ENCODE data around the gene NUDT8.
"Not testable (repeated sequence)": the region's sequence is repeated elsewhere in the genome, so short reads cannot be mapped to it uniquely, and the experiment has no call there.

The NUDT8 gene

DNA sequence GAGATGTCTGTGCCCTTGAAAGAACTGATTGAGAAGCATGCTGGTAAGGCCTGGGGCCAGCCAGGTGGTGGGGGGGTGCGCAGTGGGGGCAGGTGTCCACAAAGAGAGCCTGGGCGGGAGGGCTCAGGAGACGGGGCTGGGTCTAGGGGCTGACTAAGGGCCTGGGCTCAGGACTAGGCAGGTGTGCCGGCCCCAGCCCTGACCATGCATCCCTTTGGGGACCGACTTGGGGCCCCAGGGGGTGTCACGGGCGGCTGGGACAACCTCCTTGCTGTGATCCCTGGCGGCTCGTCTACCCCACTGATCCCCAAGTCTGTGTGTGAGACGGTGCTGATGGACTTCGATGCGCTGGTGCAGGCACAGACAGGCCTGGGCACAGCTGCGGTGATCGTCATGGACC lies 18.6 kb downstream of the NUDT8 start:
- no peak for DNase-seq

GRCh38 chr11:67610302-67610868 lies 19.4 kb downstream of the NUDT8 start:
- DNase-seq: no peak

DNA sequence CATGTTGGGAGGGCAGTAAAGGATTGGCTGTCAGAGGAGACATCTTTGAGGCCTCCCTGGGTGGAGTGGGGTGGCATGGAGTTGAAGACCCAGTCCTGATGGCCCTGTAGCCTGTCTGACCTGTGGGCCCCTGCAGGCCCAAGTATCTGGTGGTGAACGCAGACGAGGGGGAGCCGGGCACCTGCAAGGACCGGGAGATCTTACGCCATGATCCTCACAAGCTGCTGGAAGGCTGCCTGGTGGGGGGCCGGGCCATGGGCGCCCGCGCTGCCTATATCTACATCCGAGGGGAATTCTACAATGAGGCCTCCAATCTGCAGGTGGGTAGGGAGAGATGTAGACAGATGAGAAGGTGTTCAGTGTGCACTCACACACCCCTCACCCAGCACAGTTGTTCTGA lies 20.4 kb downstream of the NUDT8 start:
- no peak for DNase-seq

DNA sequence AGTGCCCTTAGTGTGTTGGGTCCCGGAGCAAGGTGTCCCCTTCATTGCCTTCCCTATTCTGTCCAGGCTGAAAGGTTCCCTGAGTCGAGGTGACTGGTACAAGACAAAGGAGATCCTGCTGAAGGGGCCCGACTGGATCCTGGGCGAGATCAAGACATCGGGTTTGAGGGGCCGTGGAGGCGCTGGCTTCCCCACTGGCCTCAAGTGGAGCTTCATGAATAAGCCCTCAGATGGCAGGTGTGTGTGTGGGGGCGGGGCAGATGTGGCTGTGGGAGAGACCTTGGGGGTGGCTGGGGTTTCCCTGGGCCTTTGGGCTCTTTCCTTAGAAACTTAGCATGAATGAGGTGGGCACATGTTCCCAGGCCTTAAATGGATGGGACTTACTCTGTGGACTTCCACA lies 21.3 kb downstream of the NUDT8 start:
- DNase-seq: no peak

- DNase-seq: no peak
Measured at GRCh38 chr11:67607507-67607906, 22.2 kb downstream of the NUDT8 start.

DNA sequence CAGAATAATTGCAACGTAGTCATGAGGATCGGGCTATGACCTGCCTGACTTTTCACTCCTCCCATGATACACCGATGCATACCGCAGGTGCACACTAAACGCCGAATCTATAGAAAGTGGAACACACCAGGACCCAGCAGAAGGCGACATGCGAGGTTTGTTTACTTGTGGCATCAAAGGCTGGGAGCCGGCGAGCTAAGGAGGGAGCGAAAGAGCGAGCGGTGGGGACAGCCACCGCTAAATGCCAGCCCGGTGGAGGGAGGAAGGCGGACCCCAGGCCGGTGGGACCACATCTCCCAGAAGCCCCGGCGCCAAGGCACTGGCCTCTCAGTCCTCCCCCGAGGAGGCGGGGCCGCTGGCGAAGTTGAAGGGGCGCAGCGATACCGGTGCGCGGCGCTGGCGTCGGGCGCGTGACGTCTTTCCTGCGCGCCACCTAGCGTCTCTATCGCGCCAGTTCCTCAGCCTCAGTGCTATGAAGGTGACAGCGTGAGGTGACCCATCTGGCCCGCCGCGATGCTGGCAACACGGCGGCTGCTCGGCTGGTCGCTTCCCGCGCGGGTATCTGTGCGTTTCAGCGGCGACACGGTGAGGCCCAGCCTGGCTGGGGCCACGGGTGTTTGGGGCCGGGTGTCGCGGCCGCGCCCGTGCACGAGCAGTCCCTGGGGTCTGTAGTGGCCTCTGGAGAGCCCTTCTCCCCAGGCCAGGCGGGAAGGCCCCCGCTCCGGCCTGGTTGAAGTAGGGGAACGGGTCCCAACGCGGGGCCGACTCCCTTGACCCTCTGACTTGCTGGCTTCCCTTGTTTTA lies 23.0 kb downstream of the NUDT8 start, which contains the start of gene NDUFV1:
Gene NDUFV1 (plus strand): TSS at position 445 of the 804 bp plus-strand sequence. CDS start 69 bp downstream, at position 514.
- peak; percentile 93 for DNase-seq

GRCh38 chr11:67606093-67606491 lies 23.6 kb downstream of the NUDT8 start:
- DNase-seq: no peak

GRCh38 chr11:67605231-67606011 lies 24.3 kb downstream of the NUDT8 start:
- no peak for DNase-seq

- no peak for DNase-seq
Measured at GRCh38 chr11:67604815-67605214, 24.9 kb downstream of the NUDT8 start.

DNA sequence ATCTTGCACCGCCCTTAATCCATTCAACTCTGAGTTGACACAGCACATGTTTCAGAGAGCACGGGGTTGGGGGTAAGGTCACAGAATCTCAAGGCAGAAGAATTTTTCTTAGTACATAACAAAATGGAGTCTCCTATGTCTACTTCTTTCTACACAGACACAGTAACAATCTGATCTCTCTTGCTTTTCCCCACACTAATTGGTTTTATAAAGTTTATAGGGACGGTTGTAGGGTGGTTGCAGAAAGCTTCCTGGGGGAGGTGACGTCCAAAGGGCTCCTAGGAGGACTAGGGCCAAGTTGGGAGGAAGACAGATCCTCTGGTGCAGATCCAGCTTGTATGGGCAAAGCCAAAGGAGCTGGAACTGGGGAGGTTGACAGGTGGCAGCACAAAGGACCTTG lies 25.6 kb downstream of the NUDT8 start:
- not testable (repeated sequence) for DNase-seq

DNA sequence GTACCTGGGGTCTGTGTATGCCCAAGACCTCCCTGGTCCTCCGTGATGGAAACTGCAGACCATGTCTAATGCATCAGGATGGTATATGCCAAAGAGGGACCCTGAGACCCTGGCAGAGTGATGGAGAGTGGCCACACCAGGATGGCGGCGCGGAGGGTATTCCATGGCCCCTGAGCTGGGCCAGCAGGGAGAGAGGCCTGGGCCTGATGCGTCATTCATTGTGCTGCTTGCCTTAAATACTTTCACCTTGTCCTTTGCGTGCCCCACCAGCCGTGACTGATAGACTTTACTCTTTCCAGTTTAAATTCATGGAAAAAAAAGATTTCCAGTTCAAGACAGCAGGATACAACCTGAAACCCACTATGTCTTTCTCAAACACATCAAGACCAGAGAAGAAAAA lies 28.6 kb downstream of the NUDT8 start:
- DNase-seq: no peak

GRCh38 chr11:67600324-67601029 lies 29.3 kb downstream of the NUDT8 start:
- DNase-seq: no peak

- DNase-seq: no peak
Measured at GRCh38 chr11:67599149-67599548, 30.6 kb downstream of the NUDT8 start.

DNA sequence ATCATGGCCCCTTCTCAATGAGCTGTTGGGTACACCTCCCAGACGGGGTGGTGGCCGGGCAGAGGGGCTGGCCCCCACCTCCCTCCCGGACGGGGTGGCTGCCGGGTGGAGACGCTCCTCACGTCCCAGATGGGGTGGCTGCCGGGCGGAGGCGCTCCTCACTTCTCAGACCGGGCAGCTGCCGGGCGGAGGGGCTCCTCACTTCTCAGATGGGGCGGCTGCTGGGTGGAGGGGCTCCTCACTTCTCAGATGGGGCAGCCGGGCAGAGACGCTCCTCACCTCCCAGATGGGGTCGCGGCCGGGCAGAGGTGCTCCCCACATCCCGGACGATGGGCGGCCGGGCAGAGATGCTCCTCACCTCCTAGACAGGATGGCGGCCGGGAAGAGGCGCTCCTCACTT lies 31.8 kb downstream of the NUDT8 start:
- not testable (repeated sequence) for DNase-seq

GRCh38 chr11:67597458-67597857 lies 32.3 kb downstream of the NUDT8 start:
- not testable (repeated sequence) for DNase-seq

- no peak for DNase-seq
Measured at GRCh38 chr11:67596753-67597300, 32.9 kb downstream of the NUDT8 start.

DNA sequence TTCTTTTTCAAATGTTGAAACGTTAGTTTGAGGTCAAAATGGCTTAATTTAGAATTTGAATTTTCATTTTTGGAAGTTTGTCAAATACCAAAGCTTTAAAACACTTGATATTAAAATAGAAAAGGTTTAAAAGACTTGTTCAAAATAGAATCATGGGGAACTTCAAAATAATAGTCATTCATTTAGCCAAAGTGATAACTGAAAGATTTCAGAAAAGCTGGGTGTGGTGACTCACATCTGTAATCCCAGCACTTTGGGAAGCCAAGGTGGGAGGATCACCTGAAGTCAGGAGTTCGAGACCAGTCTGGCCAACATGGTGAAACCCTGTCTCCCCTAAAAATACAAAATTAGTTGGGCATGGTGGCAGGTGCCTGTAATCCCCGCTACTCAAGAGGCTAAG lies 35.3 kb downstream of the NUDT8 start:
- DNase-seq: no peak

GRCh38 chr11:67593565-67593905 lies 36.2 kb downstream of the NUDT8 start:
- no peak for DNase-seq

DNA sequence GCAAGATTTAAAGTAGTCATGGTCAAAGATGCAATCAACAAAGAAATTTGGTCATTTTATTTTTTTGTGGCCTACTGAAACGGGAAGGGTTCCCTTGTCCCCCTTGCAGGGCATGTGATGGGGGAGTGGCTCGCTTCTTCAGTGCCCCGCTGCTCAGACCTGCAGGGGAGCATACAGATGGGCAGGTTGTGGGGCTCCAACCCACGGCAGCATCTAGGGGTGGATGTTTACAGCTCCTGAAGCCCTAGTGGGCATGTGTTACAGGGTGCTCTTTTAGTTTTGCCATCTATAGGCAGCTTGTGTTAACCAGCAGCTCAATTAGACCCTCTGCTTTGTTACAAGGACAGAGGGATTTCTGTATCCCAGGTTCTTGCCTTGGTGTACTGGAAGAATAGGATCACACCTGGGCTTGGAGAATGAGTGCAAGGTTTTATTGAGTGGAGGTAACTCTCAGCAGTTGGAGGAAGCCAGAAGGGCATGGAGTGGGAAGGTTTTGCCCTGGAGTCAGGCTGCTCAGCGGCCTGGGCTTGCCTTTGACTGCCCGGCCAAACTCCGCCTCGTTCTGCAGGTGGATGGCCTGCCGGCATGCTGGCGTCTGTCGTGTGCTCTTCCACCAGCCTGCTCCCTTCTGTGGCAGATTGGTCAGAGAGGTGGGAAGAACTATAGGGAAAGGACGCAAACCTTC lies 36.7 kb downstream of the NUDT8 start:
- no peak for DNase-seq

- not testable (repeated sequence) for DNase-seq
Measured at GRCh38 chr11:67588899-67589415, 40.8 kb downstream of the NUDT8 start.

DNA sequence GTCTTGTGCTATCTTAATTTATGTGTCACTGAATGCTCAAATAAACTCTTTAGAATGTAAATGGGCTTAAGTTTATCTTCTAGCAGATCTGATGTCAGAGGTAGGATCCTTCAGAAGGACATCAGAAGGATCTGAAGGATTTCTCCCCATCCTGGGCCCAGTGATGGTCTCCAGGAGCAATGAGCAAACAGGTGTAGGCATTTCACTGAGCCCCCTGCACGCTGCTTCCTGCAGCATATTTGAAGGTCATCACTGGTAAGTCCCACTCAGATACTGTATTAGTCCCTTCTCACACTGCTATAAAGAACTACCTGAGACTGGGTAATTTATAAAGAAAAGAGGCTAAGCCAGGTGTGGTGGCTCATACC lies 41.6 kb downstream of the NUDT8 start:
- no peak for DNase-seq

Data from SHP77 treated with DMSO at 0.1 percent for 48 hours (cell line).